B cell (primary cell): ENCODE data around the gene WRAP73. TPM values are rescaled to one million over a fixed set of nuclear protein-coding genes. Genes with fewer than 3 reads are reported as not detected.

ENCODE experiments used
- ATAC-seq: fragments of 200-7000 bp; cut with Tn5 transposase; one replicate; pipeline ENCODE4 v1.10.0; 2021; ENCODE audit warnings: low read depth, mild to moderate bottlenecking, moderate number of reproducible peaks, moderate library complexity
- CTCF ChIA-PET: fragments of 350-600 bp; sonication (Branson Sonifier 250); formaldehyde crosslinking; loops from one replicate; lab custom pipeline; 2021; ENCODE audit warnings: antibody characterized with exemption, inconsistent platforms; lab: Charles Lee
- POLR2A ChIA-PET: fragments of 350-600 bp; sonication (Branson Sonifier 250); formaldehyde crosslinking; loops from one replicate; lab custom pipeline; 2021; ENCODE audit warnings: antibody characterized with exemption; lab: Charles Lee
- DNase-seq: peaks from one replicate; pipeline ENCODE4 v3.0.0; 2013
- H2AFZ ChIP-seq: 2 replicates; pipeline ENCODE4 v1.6.1; 2012; ENCODE audit warnings: mild to moderate bottlenecking, low read depth, low read length; ENCODE audit not compliant: insufficient read depth, poor library complexity, severe bottlenecking
- H3K27ac ChIP-seq, 2 donors: 1 replicate in 1 of 2; 2 replicates in 1 of 2; pipeline ENCODE4 v1.5.1; 2012 to 2013; ENCODE audit warnings: low read length in 2 of 2, mild to moderate bottlenecking in 2 of 2, moderate library complexity in 1 of 2
- H3K27me3 ChIP-seq, 4 experiments: fragments of 200-600 bp in 1 of 4; sonication (generic) in 1 of 4; replicated peaks in 1 of 4; 1 replicate in 2 of 4; 2 replicates in 2 of 4; pipeline versions ENCODE4 v1.6.1 to v1.7.0; 2013 to 2016; ENCODE audit warnings: low read length in 3 of 4, mild to moderate bottlenecking in 2 of 4, mixed read lengths in 1 of 4, moderate library complexity in 1 of 4; ENCODE audit not compliant: insufficient read depth in 4 of 4, control insufficient read depth in 3 of 4; ENCODE audit errors: control extremely low read depth in 1 of 4
- H3K36me3 ChIP-seq, 2 experiments: replicated peaks in 1 of 2; 1 replicate in 1 of 2; 2 replicates in 1 of 2; pipeline versions ENCODE4 v1.6.1 to v1.7.1; 2013; ENCODE audit warnings: low read length in 1 of 2; ENCODE audit not compliant: insufficient read depth in 2 of 2, control insufficient read depth in 1 of 2; ENCODE audit errors: control extremely low read depth in 1 of 2, extremely low read depth in 1 of 2
- H3K4me1 ChIP-seq, 2 donors: fragments of 200-600 bp in 1 of 2; sonication (generic) in 1 of 2; 1 replicate in 1 of 2; 2 replicates in 1 of 2; pipeline versions ENCODE4 v1.5.1 to v1.6.1; 2013 to 2017; ENCODE audit warnings: low read length in 2 of 2; ENCODE audit not compliant: control insufficient read depth in 2 of 2, insufficient read depth in 2 of 2
- H3K4me2 ChIP-seq: replicated peaks from 2 replicates; pipeline ENCODE3; 2012; ENCODE audit warnings: mild to moderate bottlenecking, low read depth, low read length; ENCODE audit not compliant: poor library complexity, severe bottlenecking
- H3K4me3 ChIP-seq, 5 experiments: fragments of 200-600 bp in 1 of 5; sonication (generic) in 1 of 5; 1 replicate in 3 of 5; 2 replicates in 2 of 5; pipeline versions ENCODE4 v1.5.1 to v1.7.0; 2011 to 2016; ENCODE audit warnings: low read length in 4 of 5, mild to moderate bottlenecking in 4 of 5, low read depth in 2 of 5, control low read depth in 1 of 5, moderate library complexity in 1 of 5; ENCODE audit not compliant: insufficient read depth in 1 of 5; ENCODE audit errors: control extremely low read depth in 1 of 5, extremely low read depth in 1 of 5
- H3K79me2 ChIP-seq: fragments of 200-600 bp; sonication (generic); one replicate; pipeline ENCODE4 v1.6.0; 2016; ENCODE audit warnings: low read length; ENCODE audit not compliant: control insufficient read depth, insufficient read depth
- H3K9ac ChIP-seq: fragments of 200-600 bp; sonication (generic); 2 replicates; pipeline ENCODE4 v1.6.1; 2017; ENCODE audit warnings: mild to moderate bottlenecking, low read length, moderate library complexity
- H3K9me3 ChIP-seq, 3 donors: one replicate each; pipeline versions ENCODE4 v1.6.1 to v1.7.1; 2013; ENCODE audit warnings: low read length in 2 of 3; ENCODE audit not compliant: control insufficient read depth in 2 of 3, insufficient read depth in 1 of 3; ENCODE audit errors: control extremely low read depth in 1 of 3
- H4K20me1 ChIP-seq: 2 replicates; pipeline ENCODE4 v1.6.0; 2012; ENCODE audit warnings: mild to moderate bottlenecking, low read length; ENCODE audit not compliant: insufficient read depth, control insufficient read depth, poor library complexity, severe bottlenecking
- H3K27ac Mint-ChIP-seq: one replicate; pipeline ENCODE4 v1.8.0; 2021; ENCODE audit warnings: mixed read lengths
- H3K27me3 Mint-ChIP-seq: one replicate; pipeline ENCODE4 v1.8.0; 2021; ENCODE audit warnings: mixed read lengths
- H3K4me1 Mint-ChIP-seq: one replicate; pipeline ENCODE4 v1.8.0; 2021; ENCODE audit warnings: mixed read lengths
- H3K4me3 Mint-ChIP-seq: one replicate; pipeline ENCODE4 v1.8.0; 2021; ENCODE audit warnings: mixed read lengths
- H3K9me3 Mint-ChIP-seq: one replicate; pipeline ENCODE4 v1.8.0; 2022; ENCODE audit warnings: mixed read lengths; ENCODE audit not compliant: insufficient read depth
- CTCF ChIP-seq: fragments of 200-600 bp; IDR thresholded peaks from one replicate; pipeline ENCODE4 v1.8.0; 2022; ENCODE audit warnings: antibody characterized with exemption, mild to moderate bottlenecking
- EZH2 ChIP-seq: IDR thresholded peaks from 2 replicates; pipeline ENCODE4 v1.6.1; 2012; ENCODE audit warnings: borderline replicate concordance, low read depth, mild to moderate bottlenecking, moderate library complexity, low read length; ENCODE audit not compliant: insufficient read depth, poor library complexity, severe bottlenecking
- WGBS: methylation state at CpG from one replicate; pipeline ENCODE4 v1.1.5; 2013; ENCODE audit warnings: missing lambda C conversion rate; ENCODE audit not compliant: insufficient coverage; 5-methylcytosine and 5-hydroxymethylcytosine counted together
- intact Hi-C: fragments of 100-400 bp; cut with micrococcal nuclease; formaldehyde crosslinking; loops from one replicate; pipeline ENCODE4 v1.10.0; 2022
- polyA plus RNA-seq: library from polyadenylated mRNA; depleted of rRNA; stranded (reverse); fragments of >200 nt; gene quantifications from 2 replicates; pipeline ENCODE4 v1.2.3, GENCODE V29; 2012
- total RNA-seq, 2 donors: library from RNA; stranded (reverse); fragments of 120-200 nt in 1 of 2; gene quantifications; 1 replicate in 1 of 2; 2 replicates in 1 of 2; pipeline versions ENCODE4 v1.2.3 to v1.2.4, GENCODE V29; 2013 to 2022

WRAP73 gene
- total and polyA plus RNA-seq, 2 donors (not counting 1 experiment from before 2014, with no cell fraction given) = 37.1 to 68.5 TPM

GRCh38 chr1:3641816-3642215, 8.1 kb downstream of the WRAP73 start:
- no CpG with 5 or more reads among the region's 11 CpGs for WGBS
- ATAC-seq = no peak
- Histone ChIP-seq H4K20me1 (no peaks in the 10 kb centered on the region), H3K4me3 (no peak overlapping the region), H3K27me3 (no peaks in the 10 kb centered on the region), H3K27ac (no peak overlapping the region), H3K9ac (no peak overlapping the region), H3K79me2 (peaks cover 10% of the 10 kb centered on the region), H3K4me1 (no peaks in the 10 kb centered on the region), H3K4me2 (no peak overlapping the region), H3K36me3 (peaks cover 3 to 47% of the 10 kb centered on the region in 2 experiments), H3K9me3 (no peaks in the 10 kb centered on the region), H2AFZ (no peak overlapping the region)
- no peaks in the 10 kb centered on the region for H3K27me3 Mint-ChIP-seq
- intact Hi-C loops = no loop called here
- H3K27ac Mint-ChIP-seq = no peak overlapping the region
- DNase-seq = no peak
- TF ChIP-seq EZH2 (no peak), CTCF (no peak)
- POLR2A ChIA-PET = no interaction called here
- no peaks in the 10 kb centered on the region for H3K4me1 Mint-ChIP-seq
- no peaks in the 10 kb centered on the region for H3K9me3 Mint-ChIP-seq
- CTCF ChIA-PET = interaction anchor here (1.2 kb wide), 1 partner anchor 13 kb away, joined by 4 read pairs; no protein-coding TSS in a partner anchor
- no peak overlapping the region for H3K4me3 Mint-ChIP-seq

- ChIA-PET POLR2A (no interaction called here), CTCF (interaction anchor here (1.2 kb wide), 1 partner anchor 13 kb away, joined by 4 read pairs; no protein-coding TSS in a partner anchor)
- H2AFZ ChIP-seq = no peak overlapping the region
- H4K20me1 ChIP-seq = no peaks in the 10 kb centered on the region
- H3K36me3 ChIP-seq = peaks cover 3 to 48% of the 10 kb centered on the region in 2 experiments
- no peak overlapping the region for H3K27ac ChIP-seq
- H3K79me2 ChIP-seq = peaks cover 10% of the 10 kb centered on the region
- no peak overlapping the region for H3K4me3 ChIP-seq
- DNase-seq (no peak), ATAC-seq (no peak)
- no peak overlapping the region for H3K4me3 Mint-ChIP-seq
- TF ChIP-seq EZH2 = no peak
- TF ChIP-seq CTCF = no peak
- no peaks in the 10 kb centered on the region for H3K9me3 ChIP-seq
- intact Hi-C loops = no loop called here
- 95% methylated on average over 20 of the region's 26 CpGs for WGBS
- H3K27me3 ChIP-seq = no peaks in the 10 kb centered on the region
- no peak overlapping the region for H3K4me2 ChIP-seq
- no peaks in the 10 kb centered on the region for H3K4me1 Mint-ChIP-seq
- H3K9me3 Mint-ChIP-seq = no peaks in the 10 kb centered on the region
- H3K9ac ChIP-seq = no peak overlapping the region
- no peaks in the 10 kb centered on the region for H3K27me3 Mint-ChIP-seq
- H3K4me1 ChIP-seq = no peaks in the 10 kb centered on the region
- no peak overlapping the region for H3K27ac Mint-ChIP-seq
These were observed 8.7 kb downstream of the WRAP73 start for GRCh38 chr1:3641046-3641760.
